Measurements from ENCODE around the gene NAA20.

DNA sequence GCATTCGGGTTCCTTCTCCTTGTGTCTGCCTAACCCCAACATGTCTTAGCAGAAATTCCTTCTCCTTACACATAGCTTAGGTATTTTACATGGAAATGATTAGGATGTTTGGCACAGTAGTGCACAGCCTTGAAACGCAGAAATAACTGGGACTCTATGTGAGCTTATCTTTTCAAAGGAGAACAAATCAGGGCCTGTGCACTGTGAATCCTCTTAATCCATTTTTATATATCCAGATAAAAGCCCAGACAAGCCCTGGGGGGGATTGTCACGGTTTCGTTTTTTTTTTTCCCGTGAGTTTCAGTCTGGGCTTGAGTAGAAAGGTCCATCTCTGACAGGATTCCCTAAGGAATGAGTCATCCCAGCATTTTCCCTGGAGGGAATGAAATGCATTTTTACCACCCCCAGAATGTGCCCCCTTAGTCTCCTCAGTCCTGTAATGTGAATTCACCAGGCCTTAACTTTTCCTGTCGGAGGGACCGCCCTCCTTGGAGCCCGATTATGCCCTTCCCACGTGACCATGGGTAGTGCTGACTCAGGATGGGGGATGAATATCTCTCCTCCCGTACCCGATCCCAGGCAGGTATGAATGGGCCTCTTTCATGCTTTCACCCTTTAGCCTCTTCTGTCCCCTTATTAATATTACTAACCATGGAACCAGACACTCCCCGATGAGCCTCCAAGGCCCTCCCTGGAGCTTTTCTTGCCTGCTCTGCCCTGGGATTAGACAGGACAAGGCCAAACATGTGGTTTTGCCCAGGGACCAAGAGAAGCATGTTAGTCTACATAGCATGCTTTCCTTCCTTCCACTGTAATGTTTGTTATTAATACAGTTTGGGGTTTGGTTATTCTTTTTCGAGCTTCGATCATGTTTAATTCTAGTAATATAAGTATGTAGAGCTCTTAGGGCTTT lies 23.9 kb upstream of the NAA20 start:
- TF ChIP-seq ZNF274 (IDR thresholded peaks at IDR 0.05; ENCODE audit: low read depth, low read length) (no peak), YY1 (IDR thresholded peaks at IDR 0.05; ENCODE audit: insufficient read depth, insufficient read length) (no peak)
